COLO829 (cell line): ENCODE measurements around the gene COL16A1.
A peak's percentile ranks its signal among the peaks of the same experiment; 100 is the strongest.
"Not testable (repeated sequence)": the region's sequence is repeated elsewhere in the genome, so short reads cannot be mapped to it uniquely, and the experiment has no call there.

Experiments
- DNase-seq: peaks from one replicate; pipeline ENCODE4 v3.0.0; 2012; ENCODE audit warnings: low spot score

COL16A1 gene

GRCh38 chr1:31732751-31733289 is 29.0 kb upstream of the COL16A1 start:
- no peak for DNase-seq

GRCh38 chr1:31732343-31732742 is 28.5 kb upstream of the COL16A1 start:
- no peak for DNase-seq

- DNase-seq, result no peak
Observed at GRCh38 chr1:31731049-31731565, 27.3 kb upstream of the COL16A1 start.

GRCh38 chr1:31730336-31731048 is 26.7 kb upstream of the COL16A1 start:
- no peak for DNase-seq

- DNase-seq, result no peak
Observed at GRCh38 chr1:31727849-31728248, 24.0 kb upstream of the COL16A1 start.

GRCh38 chr1:31727195-31727594 is 23.4 kb upstream of the COL16A1 start:
- no peak for DNase-seq

- DNase-seq, result no peak
Observed at GRCh38 chr1:31726715-31727114, 22.9 kb upstream of the COL16A1 start.

GRCh38 chr1:31725777-31726535 is 22.1 kb upstream of the COL16A1 start:
- DNase-seq, result no peak

GRCh38 chr1:31725134-31725533 is 21.3 kb upstream of the COL16A1 start:
- no peak for DNase-seq

GRCh38 chr1:31723828-31724359 is 20.1 kb upstream of the COL16A1 start:
- DNase-seq, result peak; percentile 71

- DNase-seq, result no peak
Observed at GRCh38 chr1:31718327-31718897, 14.6 kb upstream of the COL16A1 start.

GRCh38 chr1:31717341-31717740 is 13.5 kb upstream of the COL16A1 start:
- DNase-seq, result no peak

- no peak for DNase-seq
Observed at GRCh38 chr1:31715873-31716220, 12.0 kb upstream of the COL16A1 start.

- DNase-seq, result peak; percentile 78
Observed at GRCh38 chr1:31715087-31715872, 11.5 kb upstream of the COL16A1 start.

GRCh38 chr1:31714442-31715086 is 10.7 kb upstream of the COL16A1 start:
- no peak for DNase-seq

GRCh38 chr1:31712630-31713029 is 8.8 kb upstream of the COL16A1 start:
- no peak for DNase-seq

GRCh38 chr1:31712068-31712467 is 8.3 kb upstream of the COL16A1 start:
- no peak for DNase-seq

- no peak for DNase-seq
Observed at GRCh38 chr1:31708324-31708723, 4.5 kb upstream of the COL16A1 start.

- DNase-seq, result peak; percentile 59
Observed at GRCh38 chr1:31707711-31708110, 3.9 kb upstream of the COL16A1 start.

GRCh38 chr1:31707059-31707600 is 3.3 kb upstream of the COL16A1 start:
- not testable (repeated sequence) for DNase-seq
